ENCODE data around the gene TRMT2A. TPM values are rescaled to one million over a fixed set of nuclear protein-coding genes. Genes with fewer than 3 reads are reported as not detected.

Gene TRMT2A
- polyA plus RNA-seq, 1 donor (not counting 4 experiments of a cell fraction or from before 2014, with no cell fraction given) = 18.3 TPM

- no peaks in the 10 kb centered on the region for H3K9me3 ChIP-seq (ENCODE audit: control insufficient read depth, low read depth, low read length)
- H4K20me1 ChIP-seq (ENCODE audit: control insufficient read depth, extremely low read depth, insufficient read depth, low read length) = no peaks in the 10 kb centered on the region
- H3K4me3 ChIP-seq (ENCODE audit: control insufficient read depth in 2 of 3, extremely low read depth in 1 of 3, insufficient read depth in 2 of 3, low read depth in 1 of 3, low read length in 3 of 3) = no peak overlapping the region
- no peaks in the 10 kb centered on the region for H3K27me3 ChIP-seq (ENCODE audit: control insufficient read depth, extremely low read depth, insufficient read depth, low read length)
- FAIRE-seq = no peak
- H3K4me1 ChIP-seq (ENCODE audit: control insufficient read depth, extremely low read depth, insufficient read depth, low read length) = peaks cover 9% of the 10 kb centered on the region
- no peak overlapping the region for H3K9ac ChIP-seq (ENCODE audit: control insufficient read depth, extremely low read depth, insufficient read depth, low read length)
- H3K27ac ChIP-seq (ENCODE audit: control insufficient read depth, insufficient read depth, low read length) = no peak overlapping the region
- dilution Hi-C loops (cut with MboI; ENCODE audit: extremely low pct_ligation_motif_present, low sequenced_read_pairs) = no loop called here
- TF ChIP-seq EZH2 (IDR thresholded peaks at IDR 0.05; ENCODE audit: low read length) = no peak
- TF ChIP-seq, protein P1, sequence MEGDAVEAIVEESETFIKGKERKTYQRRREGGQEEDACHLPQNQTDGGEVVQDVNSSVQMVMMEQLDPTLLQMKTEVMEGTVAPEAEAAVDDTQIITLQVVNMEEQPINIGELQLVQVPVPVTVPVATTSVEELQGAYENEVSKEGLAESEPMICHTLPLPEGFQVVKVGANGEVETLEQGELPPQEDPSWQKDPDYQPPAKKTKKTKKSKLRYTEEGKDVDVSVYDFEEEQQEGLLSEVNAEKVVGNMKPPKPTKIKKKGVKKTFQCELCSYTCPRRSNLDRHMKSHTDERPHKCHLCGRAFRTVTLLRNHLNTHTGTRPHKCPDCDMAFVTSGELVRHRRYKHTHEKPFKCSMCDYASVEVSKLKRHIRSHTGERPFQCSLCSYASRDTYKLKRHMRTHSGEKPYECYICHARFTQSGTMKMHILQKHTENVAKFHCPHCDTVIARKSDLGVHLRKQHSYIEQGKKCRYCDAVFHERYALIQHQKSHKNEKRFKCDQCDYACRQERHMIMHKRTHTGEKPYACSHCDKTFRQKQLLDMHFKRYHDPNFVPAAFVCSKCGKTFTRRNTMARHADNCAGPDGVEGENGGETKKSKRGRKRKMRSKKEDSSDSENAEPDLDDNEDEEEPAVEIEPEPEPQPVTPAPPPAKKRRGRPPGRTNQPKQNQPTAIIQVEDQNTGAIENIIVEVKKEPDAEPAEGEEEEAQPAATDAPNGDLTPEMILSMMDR (optimal IDR thresholded peaks at IDR 0.05 in 1 of 3, IDR thresholded peaks at IDR 0.05 in 1 of 3, conservative IDR thresholded peaks at IDR 0.05 in 1 of 3; ENCODE audit: extremely low read depth in 1 of 3, insufficient read depth in 2 of 3, low read length in 3 of 3) = no peak
- no peaks in the 10 kb centered on the region for H3K9me1 ChIP-seq (ENCODE audit: control insufficient read depth, extremely low read depth, insufficient read depth, low read length)
- no peak overlapping the region for H3K4me2 ChIP-seq (ENCODE audit: control insufficient read depth, extremely low read depth, insufficient read depth, low read depth, low read length)
- no peak overlapping the region for H2AFZ ChIP-seq (ENCODE audit: control insufficient read depth, low read length)
- DNase-seq (ENCODE audit: low read depth, low spot score) = no peak
- H3K79me2 ChIP-seq (ENCODE audit: control insufficient read depth, insufficient read depth, low read length) = peaks cover 21% of the 10 kb centered on the region
- H3K36me3 ChIP-seq (ENCODE audit: control insufficient read depth in 2 of 2, extremely low read depth in 1 of 2, insufficient read depth in 2 of 2, low read length in 2 of 2) = peaks cover 16 to 18% of the 10 kb centered on the region in 2 experiments
These were observed 11.5 kb upstream of the TRMT2A start for GRCh38 chr22:20128619-20128901.

DNA sequence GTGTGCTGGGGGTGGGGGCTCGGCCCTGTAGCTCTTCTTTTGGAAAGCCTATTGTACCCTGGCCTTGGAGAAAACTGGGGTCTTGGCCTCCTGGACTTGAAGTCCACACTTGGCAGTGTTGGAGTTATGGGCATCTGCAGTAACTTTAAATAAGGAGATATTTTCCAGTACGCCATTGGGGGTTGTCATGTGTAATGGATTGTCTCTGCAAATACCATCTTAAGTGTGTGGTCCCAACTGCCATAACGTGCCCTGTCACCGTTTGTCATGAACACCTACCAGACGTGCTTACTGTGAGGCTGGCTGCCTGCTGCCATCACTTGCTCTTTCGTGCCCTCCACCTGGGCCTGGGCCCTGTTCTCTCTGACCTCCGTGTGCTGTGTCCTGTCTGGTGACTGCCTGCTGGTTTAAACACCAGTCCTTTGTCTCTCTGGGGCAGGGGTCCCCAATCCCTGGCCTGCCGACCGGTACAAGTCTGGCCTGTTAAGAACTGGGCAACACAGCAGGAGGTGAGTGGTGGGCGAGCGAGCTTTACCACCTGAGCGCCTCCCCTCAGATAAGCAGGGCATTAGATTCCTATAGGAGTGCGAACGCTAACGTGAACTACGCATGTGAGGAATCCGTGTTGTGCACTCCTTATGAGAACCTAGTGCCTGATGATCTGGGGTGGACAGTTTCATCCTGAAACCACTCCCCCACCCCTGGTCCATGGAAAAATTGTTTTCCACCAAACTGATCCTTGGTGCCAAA, 11.0 kb upstream of the TRMT2A start:
- FAIRE-seq (no peak), DNase-seq (ENCODE audit: low read depth, low spot score) (no peak)
- Histone ChIP-seq H3K9ac (ENCODE audit: control insufficient read depth, extremely low read depth, insufficient read depth, low read length) (no peak overlapping the region), H3K27me3 (ENCODE audit: control insufficient read depth, extremely low read depth, insufficient read depth, low read length) (no peaks in the 10 kb centered on the region), H3K4me3 (ENCODE audit: control insufficient read depth in 2 of 3, extremely low read depth in 1 of 3, insufficient read depth in 2 of 3, low read depth in 1 of 3, low read length in 3 of 3) (no peak overlapping the region), H3K27ac (ENCODE audit: control insufficient read depth, insufficient read depth, low read length) (no peak overlapping the region), H4K20me1 (ENCODE audit: control insufficient read depth, extremely low read depth, insufficient read depth, low read length) (no peaks in the 10 kb centered on the region), H3K4me1 (ENCODE audit: control insufficient read depth, extremely low read depth, insufficient read depth, low read length) (peaks cover 5% of the 10 kb centered on the region), H3K36me3 (ENCODE audit: control insufficient read depth in 2 of 2, extremely low read depth in 1 of 2, insufficient read depth in 2 of 2, low read length in 2 of 2) (peaks cover 18 to 21% of the 10 kb centered on the region in 2 experiments), H2AFZ (ENCODE audit: control insufficient read depth, low read length) (no peak overlapping the region), H3K4me2 (ENCODE audit: control insufficient read depth, extremely low read depth, insufficient read depth, low read depth, low read length) (no peak overlapping the region), H3K9me3 (ENCODE audit: control insufficient read depth, low read depth, low read length) (no peaks in the 10 kb centered on the region), H3K9me1 (ENCODE audit: control insufficient read depth, extremely low read depth, insufficient read depth, low read length) (no peaks in the 10 kb centered on the region), H3K79me2 (ENCODE audit: control insufficient read depth, insufficient read depth, low read length) (peaks cover 22% of the 10 kb centered on the region)
- dilution Hi-C loops (cut with MboI; ENCODE audit: extremely low pct_ligation_motif_present, low sequenced_read_pairs) = no loop called here
- TF ChIP-seq EZH2 (IDR thresholded peaks at IDR 0.05; ENCODE audit: low read length) = no peak
- TF ChIP-seq, protein P1 (optimal IDR thresholded peaks at IDR 0.05 in 1 of 3, IDR thresholded peaks at IDR 0.05 in 1 of 3, conservative IDR thresholded peaks at IDR 0.05 in 1 of 3; ENCODE audit: extremely low read depth in 1 of 3, insufficient read depth in 2 of 3, low read length in 3 of 3) = no peak

All from keratinocyte (primary cell).